Measurements from ENCODE around the gene UCHL3. TPM values are rescaled to one million over a fixed set of nuclear protein-coding genes. Genes with fewer than 3 reads are reported as not detected.

UCHL3 gene
- total RNA-seq, 2 experiments from 2014 or later, result 44.7 to 48.0 TPM

DNA sequence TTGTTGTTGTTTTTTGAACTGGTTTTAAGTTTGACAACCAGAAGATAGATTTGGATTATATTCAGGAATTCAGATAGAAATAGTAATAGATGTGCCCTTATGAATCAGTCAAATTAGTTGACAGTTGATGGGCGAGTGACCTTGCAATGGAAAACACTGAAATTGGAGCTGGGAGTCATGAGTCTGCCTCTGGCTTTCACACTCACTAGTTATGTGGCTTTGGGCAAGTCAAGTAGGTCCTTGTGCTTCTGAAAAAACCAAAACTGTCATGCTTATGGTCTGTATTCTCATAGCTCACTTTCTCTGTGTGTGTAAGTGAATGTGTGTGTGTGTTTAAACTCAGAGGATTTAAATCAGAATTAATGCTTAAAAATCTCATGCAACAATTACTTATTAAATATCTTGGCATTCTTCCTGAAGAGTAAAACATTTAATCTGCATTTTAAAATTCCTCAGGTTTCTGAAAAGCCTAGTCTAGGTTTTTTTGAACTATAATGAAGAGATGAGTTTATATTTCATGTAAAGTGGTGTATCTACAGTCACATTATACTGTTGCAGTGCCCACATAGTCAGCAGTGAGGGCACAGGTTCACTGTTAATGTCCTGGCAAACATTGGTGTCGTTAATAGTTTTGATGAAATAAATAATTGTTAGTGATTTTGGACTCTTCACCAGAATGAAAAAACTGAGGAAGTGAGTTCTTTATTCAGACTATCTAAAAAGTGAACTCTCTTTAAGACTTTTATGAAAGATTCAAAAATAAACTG is 32.5 kb downstream of the UCHL3 start:
- Mint-ChIP-seq H3K9me3 (peaks cover 13% of the 10 kb centered on the region), H3K4me1 (peaks cover 12% of the 10 kb centered on the region), H3K4me3 (no peak overlapping the region), H3K27me3 (no peaks in the 10 kb centered on the region), H3K36me3 (peaks cover 38% of the 10 kb centered on the region), H3K27ac (no peak overlapping the region)
- no peak for DNase-seq

- Mint-ChIP-seq H3K4me3 (no peak overlapping the region), H3K36me3 (peaks cover 43% of the 10 kb centered on the region), H3K27ac (no peak overlapping the region), H3K9me3 (peaks cover 13% of the 10 kb centered on the region), H3K27me3 (no peaks in the 10 kb centered on the region), H3K4me1 (peaks cover 11% of the 10 kb centered on the region)
- no peak for DNase-seq
These were observed 33.5 kb downstream of the UCHL3 start for GRCh38 chr13:75583091-75583490.

DNA sequence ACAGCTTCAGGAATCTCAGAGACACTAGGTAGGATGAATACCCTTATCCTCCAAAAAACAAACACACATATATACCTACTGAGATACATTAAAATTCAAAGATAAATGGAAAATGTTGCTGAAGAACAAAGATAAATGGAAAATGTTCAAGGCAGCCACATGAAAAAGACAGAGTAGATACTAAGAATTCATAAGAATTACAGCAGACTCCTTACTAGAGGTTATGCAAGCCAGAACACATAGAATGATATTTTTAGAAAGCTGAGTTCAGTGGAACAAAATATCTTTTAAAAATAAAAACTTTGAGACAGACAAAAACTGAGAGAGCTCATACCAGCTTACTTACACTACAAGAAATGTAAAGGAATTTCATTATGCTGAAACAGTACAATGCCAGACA is 35.6 kb downstream of the UCHL3 start:
- Mint-ChIP-seq H3K9me3 (peaks cover 13% of the 10 kb centered on the region), H3K27me3 (no peaks in the 10 kb centered on the region), H3K4me3 (no peak overlapping the region), H3K36me3 (peaks cover 46% of the 10 kb centered on the region), H3K27ac (no peak overlapping the region), H3K4me1 (peaks cover 3% of the 10 kb centered on the region)
- DNase-seq, result no peak

GRCh38 chr13:75587679-75588078 is 38.1 kb downstream of the UCHL3 start:
- Mint-ChIP-seq H3K9me3 (peaks cover 13% of the 10 kb centered on the region), H3K36me3 (peaks cover 40% of the 10 kb centered on the region), H3K27ac (no peak overlapping the region), H3K27me3 (no peaks in the 10 kb centered on the region), H3K4me1 (peaks cover 3% of the 10 kb centered on the region), H3K4me3 (no peak overlapping the region)
- DNase-seq, result no peak

DNA sequence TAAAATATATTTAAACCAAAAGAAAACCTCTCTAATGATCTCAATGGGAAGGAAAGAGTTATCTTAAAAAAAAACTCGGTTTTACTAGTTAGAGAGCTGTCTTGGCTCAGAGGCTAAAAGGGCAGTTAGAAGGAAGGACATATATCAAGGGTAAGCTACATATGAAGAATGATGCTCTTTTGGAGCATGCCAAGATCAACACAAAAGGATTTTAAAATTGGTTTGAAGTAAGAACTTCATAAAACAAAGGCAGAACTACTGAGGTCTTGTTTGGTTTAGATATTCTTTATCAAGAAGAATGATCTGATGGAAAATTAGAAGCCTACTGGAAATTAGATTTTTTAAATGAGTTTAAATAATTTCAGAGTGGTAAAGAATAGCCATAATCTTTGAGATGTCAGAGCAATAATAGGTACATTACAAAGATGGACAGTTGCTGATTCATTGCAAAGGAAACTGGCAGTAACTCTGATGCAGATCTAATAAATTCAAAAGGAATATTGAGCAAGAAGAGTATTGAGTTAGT is 47.1 kb downstream of the UCHL3 start:
- Mint-ChIP-seq H3K27ac (no peak overlapping the region), H3K9me3 (no peaks in the 10 kb centered on the region), H3K4me3 (no peak overlapping the region), H3K36me3 (peaks cover 19% of the 10 kb centered on the region), H3K4me1 (no peaks in the 10 kb centered on the region), H3K27me3 (no peaks in the 10 kb centered on the region)
- no peak for DNase-seq

GRCh38 chr13:75600371-75600770 is 50.8 kb downstream of the UCHL3 start:
- Mint-ChIP-seq H3K36me3 (peaks cover 19% of the 10 kb centered on the region), H3K4me3 (no peak overlapping the region), H3K4me1 (no peaks in the 10 kb centered on the region), H3K27me3 (no peaks in the 10 kb centered on the region), H3K27ac (no peak overlapping the region), H3K9me3 (no peaks in the 10 kb centered on the region)
- DNase-seq, result no peak

DNA sequence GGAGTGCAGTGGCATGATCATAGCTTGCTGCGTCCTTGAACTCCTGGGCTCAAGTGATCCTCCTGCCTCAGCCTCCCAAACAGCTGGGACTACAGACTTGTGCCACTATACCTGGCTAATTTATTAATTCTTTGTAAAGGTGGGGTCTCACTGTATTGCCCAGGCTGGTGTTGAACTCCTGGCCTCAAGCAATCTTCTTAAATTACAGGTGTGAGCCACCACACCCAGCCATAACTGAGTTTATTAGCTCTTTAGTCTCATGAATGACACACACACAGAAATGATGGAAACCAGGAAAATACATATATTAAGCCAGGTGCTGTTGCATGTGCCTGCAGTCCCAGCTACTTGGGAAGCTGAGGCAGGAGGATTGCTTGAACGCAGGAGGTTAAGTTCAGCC is 53.4 kb downstream of the UCHL3 start:
- peaks cover 17% of the 10 kb centered on the region for H3K36me3 Mint-ChIP-seq
- H3K4me3 Mint-ChIP-seq, result no peak overlapping the region
- H3K9me3 Mint-ChIP-seq, result no peaks in the 10 kb centered on the region

GRCh38 chr13:75607447-75607846 is 57.9 kb downstream of the UCHL3 start:
- DNase-seq, result no peak
- Mint-ChIP-seq H3K9me3 (no peaks in the 10 kb centered on the region), H3K4me1 (no peaks in the 10 kb centered on the region), H3K27me3 (no peaks in the 10 kb centered on the region), H3K36me3 (peaks cover 16% of the 10 kb centered on the region), H3K27ac (no peak overlapping the region), H3K4me3 (no peak overlapping the region)

More for the DNA sequence above, 53.4 kb downstream of the UCHL3 start:
- no peak for DNase-seq
- no peaks in the 10 kb centered on the region for H3K4me1 Mint-ChIP-seq
- no peak overlapping the region for H3K27ac Mint-ChIP-seq
- H3K27me3 Mint-ChIP-seq, result no peaks in the 10 kb centered on the region

DNA sequence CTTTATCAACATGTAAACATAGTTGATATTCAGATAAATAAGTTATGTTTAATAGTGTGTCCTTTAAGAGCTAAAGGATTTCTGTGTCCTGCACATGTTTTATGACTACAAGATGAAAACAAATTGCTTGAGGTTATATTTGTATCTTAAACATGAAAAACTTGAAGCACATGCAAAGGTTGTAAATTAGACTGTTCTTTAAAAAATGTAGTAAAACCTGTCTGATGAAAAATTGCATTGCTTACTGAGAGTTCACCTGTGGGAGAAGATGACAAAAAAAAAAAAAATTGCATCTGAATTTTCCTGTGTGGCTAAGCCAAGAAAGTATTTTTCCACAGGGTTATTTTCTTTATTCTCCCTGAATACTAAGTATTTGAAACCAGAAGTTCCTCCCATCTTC is 60.9 kb downstream of the UCHL3 start:
- no peak overlapping the region for H3K27ac Mint-ChIP-seq
- no peaks in the 10 kb centered on the region for H3K9me3 Mint-ChIP-seq
- H3K4me1 Mint-ChIP-seq, result peaks cover 2% of the 10 kb centered on the region
- H3K27me3 Mint-ChIP-seq, result no peaks in the 10 kb centered on the region
- DNase-seq, result no peak
- H3K36me3 Mint-ChIP-seq, result peaks cover 18% of the 10 kb centered on the region
- no peak overlapping the region for H3K4me3 Mint-ChIP-seq

- no peak for DNase-seq
- H3K36me3 Mint-ChIP-seq, result peaks cover 14% of the 10 kb centered on the region
- H3K9me3 Mint-ChIP-seq, result no peaks in the 10 kb centered on the region
- peaks cover 2% of the 10 kb centered on the region for H3K4me1 Mint-ChIP-seq
- H3K27ac Mint-ChIP-seq, result no peak overlapping the region
- H3K4me3 Mint-ChIP-seq, result no peak overlapping the region
- no peaks in the 10 kb centered on the region for H3K27me3 Mint-ChIP-seq
These were observed 62.8 kb downstream of the UCHL3 start for GRCh38 chr13:75612354-75612753.

GRCh38 chr13:75617230-75617629 is 67.6 kb downstream of the UCHL3 start:
- H3K4me1 Mint-ChIP-seq, result peaks cover 2% of the 10 kb centered on the region
- H3K27me3 Mint-ChIP-seq, result no peaks in the 10 kb centered on the region
- no peak overlapping the region for H3K4me3 Mint-ChIP-seq
- no peak overlapping the region for H3K27ac Mint-ChIP-seq
- peaks cover 7% of the 10 kb centered on the region for H3K36me3 Mint-ChIP-seq
- no peak for DNase-seq
- no peaks in the 10 kb centered on the region for H3K9me3 Mint-ChIP-seq

GRCh38 chr13:75618308-75618707 is 68.7 kb downstream of the UCHL3 start:
- DNase-seq, result no peak
- peaks cover 2% of the 10 kb centered on the region for H3K4me1 Mint-ChIP-seq
- H3K27me3 Mint-ChIP-seq, result no peaks in the 10 kb centered on the region
- peaks cover 4% of the 10 kb centered on the region for H3K36me3 Mint-ChIP-seq
- H3K4me3 Mint-ChIP-seq, result no peak overlapping the region
- no peaks in the 10 kb centered on the region for H3K9me3 Mint-ChIP-seq
- H3K27ac Mint-ChIP-seq, result no peak overlapping the region

GRCh38 chr13:75620020-75620419 is 70.4 kb downstream of the UCHL3 start:
- DNase-seq, result no peak
- H3K4me3 Mint-ChIP-seq, result no peak overlapping the region
- no peaks in the 10 kb centered on the region for H3K27me3 Mint-ChIP-seq
- no peak overlapping the region for H3K27ac Mint-ChIP-seq
- H3K4me1 Mint-ChIP-seq, result no peaks in the 10 kb centered on the region
- H3K9me3 Mint-ChIP-seq, result no peaks in the 10 kb centered on the region
- peaks cover 11% of the 10 kb centered on the region for H3K36me3 Mint-ChIP-seq

GRCh38 chr13:75621147-75621546 is 71.6 kb downstream of the UCHL3 start:
- H3K9me3 Mint-ChIP-seq, result no peaks in the 10 kb centered on the region
- H3K27me3 Mint-ChIP-seq, result no peaks in the 10 kb centered on the region
- no peak overlapping the region for H3K4me3 Mint-ChIP-seq
- no peak overlapping the region for H3K27ac Mint-ChIP-seq
- no peaks in the 10 kb centered on the region for H3K4me1 Mint-ChIP-seq
- peaks cover 15% of the 10 kb centered on the region for H3K36me3 Mint-ChIP-seq
- no peak for DNase-seq

DNA sequence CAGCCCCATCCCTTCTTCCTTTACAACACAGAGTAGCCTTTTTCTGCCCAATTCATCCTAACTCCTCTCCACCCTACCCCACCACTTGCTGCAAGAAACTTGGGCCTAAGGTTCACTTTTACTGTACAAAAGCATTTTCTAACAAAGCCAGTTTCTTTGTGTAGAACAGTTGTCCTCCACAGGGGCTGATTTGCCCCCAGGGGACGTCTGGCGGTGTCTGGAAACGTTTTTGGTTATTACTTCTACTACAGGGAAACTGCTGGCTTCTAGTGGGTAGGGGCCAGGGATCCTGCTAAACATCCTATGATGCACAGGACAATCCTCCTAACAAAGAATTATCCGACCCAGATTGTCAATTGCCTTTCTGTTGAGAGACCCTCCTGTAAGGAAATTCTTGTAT is 79.2 kb downstream of the UCHL3 start:
- Mint-ChIP-seq H3K9me3 (no peaks in the 10 kb centered on the region), H3K4me1 (no peaks in the 10 kb centered on the region), H3K27me3 (no peaks in the 10 kb centered on the region), H3K4me3 (no peak overlapping the region), H3K27ac (no peak overlapping the region), H3K36me3 (peaks cover 22% of the 10 kb centered on the region)
- DNase-seq, result no peak

DNA sequence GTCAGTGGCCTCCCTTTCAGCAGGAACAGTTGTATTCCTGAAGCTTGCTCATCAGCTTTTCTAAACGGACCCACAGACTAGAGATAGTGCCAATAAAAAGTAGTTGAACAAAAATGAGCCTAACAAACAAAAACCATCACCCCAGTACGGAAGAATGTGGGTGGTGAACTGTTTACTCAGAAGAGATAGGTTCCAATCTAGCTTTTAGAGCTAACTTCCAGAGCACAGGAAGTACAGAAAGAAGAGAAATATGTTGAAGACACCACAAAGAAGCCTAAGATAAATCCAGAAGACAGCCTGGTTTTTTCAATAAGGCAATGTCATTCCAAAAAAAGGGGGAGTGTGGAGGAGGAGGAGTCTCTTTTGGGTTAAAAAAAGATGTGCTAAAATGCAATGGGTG is 83.7 kb downstream of the UCHL3 start:
- Mint-ChIP-seq H3K27me3 (peaks cover 15% of the 10 kb centered on the region), H3K27ac (no peak overlapping the region), H3K4me3 (no peak overlapping the region)

More for the DNA sequence above, 83.7 kb downstream of the UCHL3 start:
- H3K4me1 Mint-ChIP-seq, result peaks cover 7% of the 10 kb centered on the region
- peaks cover 2% of the 10 kb centered on the region for H3K36me3 Mint-ChIP-seq
- DNase-seq, result no peak
- H3K9me3 Mint-ChIP-seq, result no peaks in the 10 kb centered on the region
